ENCODE results near the gene ORAI3. TPM values are rescaled to one million over a fixed set of nuclear protein-coding genes. Genes with fewer than 3 reads are reported as not detected.

ORAI3 gene
- total and polyA plus RNA-seq, 2 of the 13 experiments (the other 11 are each of a cell fraction or from before 2014, with no cell fraction given): 11.4 to 32.0 TPM

DNA sequence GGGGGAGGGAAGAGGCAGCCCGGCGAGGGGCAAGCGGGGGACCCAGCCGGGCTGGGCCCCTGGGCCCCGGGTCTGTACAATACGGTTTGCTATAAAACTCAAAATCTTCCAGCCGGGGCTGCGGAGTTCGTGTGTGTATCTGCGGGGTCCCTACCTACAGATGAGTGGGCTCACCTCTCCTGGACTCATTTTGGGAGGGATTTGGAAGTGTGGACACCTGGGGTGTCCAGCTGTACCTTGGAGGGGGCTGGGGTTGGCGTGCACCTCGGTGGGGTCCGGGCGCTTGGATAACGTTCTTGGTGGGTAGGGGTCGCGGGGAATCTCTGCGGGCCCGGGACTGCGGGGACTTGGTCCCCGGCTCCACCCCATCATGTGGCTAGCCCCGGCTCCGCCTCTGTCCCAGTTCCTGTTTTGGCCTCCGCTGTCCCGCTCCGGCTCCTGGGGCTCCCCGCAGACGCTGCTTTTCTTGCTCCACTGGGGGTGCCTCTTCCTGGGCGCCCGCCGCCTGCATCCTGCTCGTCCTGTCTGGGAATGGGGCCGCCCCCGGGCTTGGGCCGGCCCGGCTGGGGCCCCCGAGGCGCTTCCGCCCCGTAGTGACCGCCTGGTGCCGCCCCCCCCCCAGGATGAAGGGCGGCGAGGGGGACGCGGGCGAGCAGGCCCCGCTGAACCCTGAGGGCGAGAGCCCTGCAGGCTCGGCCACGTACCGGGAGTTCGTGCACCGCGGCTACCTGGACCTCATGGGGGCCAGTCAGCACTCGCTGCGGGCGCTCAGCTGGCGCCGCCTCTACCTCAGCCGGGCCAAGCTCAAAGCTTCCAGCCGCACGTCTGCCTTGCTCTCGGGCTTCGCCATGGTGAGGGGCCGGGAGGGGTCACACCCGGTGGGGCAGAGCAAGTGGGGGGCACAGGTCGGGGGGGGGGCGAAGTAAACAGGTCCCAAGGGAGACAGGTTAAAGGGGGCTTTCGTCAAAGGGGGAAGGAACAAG lies at the start of gene ORAI3 (continued):
- TF ChIP-seq, protein P1, sequence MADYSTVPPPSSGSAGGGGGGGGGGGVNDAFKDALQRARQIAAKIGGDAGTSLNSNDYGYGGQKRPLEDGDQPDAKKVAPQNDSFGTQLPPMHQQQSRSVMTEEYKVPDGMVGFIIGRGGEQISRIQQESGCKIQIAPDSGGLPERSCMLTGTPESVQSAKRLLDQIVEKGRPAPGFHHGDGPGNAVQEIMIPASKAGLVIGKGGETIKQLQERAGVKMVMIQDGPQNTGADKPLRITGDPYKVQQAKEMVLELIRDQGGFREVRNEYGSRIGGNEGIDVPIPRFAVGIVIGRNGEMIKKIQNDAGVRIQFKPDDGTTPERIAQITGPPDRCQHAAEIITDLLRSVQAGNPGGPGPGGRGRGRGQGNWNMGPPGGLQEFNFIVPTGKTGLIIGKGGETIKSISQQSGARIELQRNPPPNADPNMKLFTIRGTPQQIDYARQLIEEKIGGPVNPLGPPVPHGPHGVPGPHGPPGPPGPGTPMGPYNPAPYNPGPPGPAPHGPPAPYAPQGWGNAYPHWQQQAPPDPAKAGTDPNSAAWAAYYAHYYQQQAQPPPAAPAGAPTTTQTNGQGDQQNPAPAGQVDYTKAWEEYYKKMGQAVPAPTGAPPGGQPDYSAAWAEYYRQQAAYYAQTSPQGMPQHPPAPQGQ (CRISPR knock-in tag; IDR thresholded peaks at IDR 0.05; ENCODE audit: borderline replicate concordance): no peak
- TF ChIP-seq ZNF33A (CRISPR knock-in tag; IDR thresholded peaks at IDR 0.05; ENCODE audit: borderline replicate concordance): no peak
- no peak; the same call in none of the 2 replicates for TF ChIP-seq ZNF317 (CRISPR knock-in tag; IDR thresholded peaks at IDR 0.05)
- no peak for TF ChIP-seq DPF2 (CRISPR knock-in tag; IDR thresholded peaks at IDR 0.05; ENCODE audit: borderline replicate concordance, low read depth)
- TF ChIP-seq, protein P2, sequence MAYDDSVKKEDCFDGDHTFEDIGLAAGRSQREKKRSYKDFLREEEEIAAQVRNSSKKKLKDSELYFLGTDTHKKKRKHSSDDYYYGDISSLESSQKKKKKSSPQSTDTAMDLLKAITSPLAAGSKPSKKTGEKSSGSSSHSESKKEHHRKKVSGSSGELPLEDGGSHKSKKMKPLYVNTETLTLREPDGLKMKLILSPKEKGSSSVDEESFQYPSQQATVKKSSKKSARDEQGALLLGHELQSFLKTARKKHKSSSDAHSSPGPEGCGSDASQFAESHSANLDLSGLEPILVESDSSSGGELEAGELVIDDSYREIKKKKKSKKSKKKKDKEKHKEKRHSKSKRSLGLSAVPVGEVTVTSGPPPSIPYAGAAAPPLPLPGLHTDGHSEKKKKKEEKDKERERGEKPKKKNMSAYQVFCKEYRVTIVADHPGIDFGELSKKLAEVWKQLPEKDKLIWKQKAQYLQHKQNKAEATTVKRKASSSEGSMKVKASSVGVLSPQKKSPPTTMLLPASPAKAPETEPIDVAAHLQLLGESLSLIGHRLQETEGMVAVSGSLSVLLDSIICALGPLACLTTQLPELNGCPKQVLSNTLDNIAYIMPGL (CRISPR knock-in tag; IDR thresholded peaks at IDR 0.05; ENCODE audit: borderline replicate concordance in 1 of 2, low read depth in 1 of 2): peak in 1 of 2 experiments; percentile 84; a peak in 3 of 4 replicates
- TF ChIP-seq HNRNPK (IDR thresholded peaks at IDR 0.05; ENCODE audit: low read depth, low read length, poor library complexity, severe bottlenecking): peak; percentile 64
- TF ChIP-seq ZNF614 (CRISPR knock-in tag; IDR thresholded peaks at IDR 0.05; ENCODE audit: borderline replicate concordance): no peak
- no peak for TF ChIP-seq ZNF557 (CRISPR knock-in tag; IDR thresholded peaks at IDR 0.05)
- no peak for TF ChIP-seq ZNF235 (CRISPR knock-in tag; IDR thresholded peaks at IDR 0.05; ENCODE audit: borderline replicate concordance)
- TF ChIP-seq, protein P3, sequence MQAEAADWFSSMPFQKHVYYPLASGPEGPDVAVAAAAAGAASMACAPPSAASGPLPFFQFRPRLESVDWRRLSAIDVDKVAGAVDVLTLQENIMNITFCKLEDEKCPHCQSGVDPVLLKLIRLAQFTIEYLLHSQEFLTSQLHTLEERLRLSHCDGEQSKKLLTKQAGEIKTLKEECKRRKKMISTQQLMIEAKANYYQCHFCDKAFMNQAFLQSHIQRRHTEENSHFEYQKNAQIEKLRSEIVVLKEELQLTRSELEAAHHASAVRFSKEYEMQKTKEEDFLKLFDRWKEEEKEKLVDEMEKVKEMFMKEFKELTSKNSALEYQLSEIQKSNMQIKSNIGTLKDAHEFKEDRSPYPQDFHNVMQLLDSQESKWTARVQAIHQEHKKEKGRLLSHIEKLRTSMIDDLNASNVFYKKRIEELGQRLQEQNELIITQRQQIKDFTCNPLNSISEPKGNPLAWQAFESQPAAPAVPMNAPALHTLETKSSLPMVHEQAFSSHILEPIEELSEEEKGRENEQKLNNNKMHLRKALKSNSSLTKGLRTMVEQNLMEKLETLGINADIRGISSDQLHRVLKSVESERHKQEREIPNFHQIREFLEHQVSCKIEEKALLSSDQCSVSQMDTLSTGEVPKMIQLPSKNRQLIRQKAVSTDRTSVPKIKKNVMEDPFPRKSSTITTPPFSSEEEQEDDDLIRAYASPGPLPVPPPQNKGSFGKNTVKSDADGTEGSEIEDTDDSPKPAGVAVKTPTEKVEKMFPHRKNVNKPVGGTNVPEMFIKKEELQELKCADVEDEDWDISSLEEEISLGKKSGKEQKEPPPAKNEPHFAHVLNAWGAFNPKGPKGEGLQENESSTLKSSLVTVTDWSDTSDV (CRISPR knock-in tag; IDR thresholded peaks at IDR 0.05): no peak; the same call in none of the 2 replicates
- TF ChIP-seq ZNF530 (CRISPR knock-in tag; IDR thresholded peaks at IDR 0.05; ENCODE audit: low read depth): no peak
- no peak for TF ChIP-seq ZFP37 (CRISPR knock-in tag; IDR thresholded peaks at IDR 0.05; ENCODE audit: borderline replicate concordance)
- TF ChIP-seq, protein P4, sequence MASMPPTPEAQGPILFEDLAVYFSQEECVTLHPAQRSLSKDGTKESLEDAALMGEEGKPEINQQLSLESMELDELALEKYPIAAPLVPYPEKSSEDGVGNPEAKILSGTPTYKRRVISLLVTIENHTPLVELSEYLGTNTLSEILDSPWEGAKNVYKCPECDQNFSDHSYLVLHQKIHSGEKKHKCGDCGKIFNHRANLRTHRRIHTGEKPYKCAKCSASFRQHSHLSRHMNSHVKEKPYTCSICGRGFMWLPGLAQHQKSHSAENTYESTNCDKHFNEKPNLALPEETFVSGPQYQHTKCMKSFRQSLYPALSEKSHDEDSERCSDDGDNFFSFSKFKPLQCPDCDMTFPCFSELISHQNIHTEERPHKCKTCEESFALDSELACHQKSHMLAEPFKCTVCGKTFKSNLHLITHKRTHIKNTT (CRISPR knock-in tag; IDR thresholded peaks at IDR 0.05): no peak
- no peak for TF ChIP-seq ZNF549 (CRISPR knock-in tag; IDR thresholded peaks at IDR 0.05)
- TF ChIP-seq GATAD2A (CRISPR knock-in tag; IDR thresholded peaks at IDR 0.05): no peak
- no peak for TF ChIP-seq ZNF510 (CRISPR knock-in tag; IDR thresholded peaks at IDR 0.05; ENCODE audit: low read depth)
- TF ChIP-seq ZNF234 (CRISPR knock-in tag; conservative IDR thresholded peaks at IDR 0.05): no peak
- no peak for TF ChIP-seq BRCA1 (CRISPR knock-in tag; IDR thresholded peaks at IDR 0.05)
